Thyroid gland (tissue), 4 donors: ENCODE data around the gene ZDHHC18. TPM values are rescaled to one million over a fixed set of nuclear protein-coding genes. Genes with fewer than 3 reads are reported as not detected.
A peak's percentile ranks its signal among the peaks of the same experiment; 100 is the strongest.
"Not testable (repeated sequence)": the region's sequence is repeated elsewhere in the genome, so short reads cannot be mapped to it uniquely, and the experiment has no call there.

ENCODE experiments used
- DNase-seq, 2 donors: peaks; one replicate each; pipeline ENCODE4 v3.0.0-alpha.2; 2019
- H3K27ac ChIP-seq, 3 donors: fragments of 200-600 bp; sonication (generic); 1 replicate in 2 of 3; 2 replicates in 1 of 3; pipeline ENCODE4 v1.5.1; 2016 to 2019; ENCODE audit warnings: mild to moderate bottlenecking in 1 of 3, moderate library complexity in 1 of 3
- H3K27me3 ChIP-seq: fragments of 200-600 bp; sonication (generic); one replicate; pipeline ENCODE4 v1.5.1; 2019
- H3K36me3 ChIP-seq, 2 donors: fragments of 200-600 bp; sonication (generic); one replicate each; pipeline ENCODE4 v1.5.1; 2016 to 2019
- H3K4me1 ChIP-seq, 2 donors: fragments of 200-600 bp; sonication (generic); one replicate each; pipeline ENCODE4 v1.5.1; 2017 to 2019
- H3K4me3 ChIP-seq, 3 donors: fragments of 200-600 bp; sonication (generic); replicated peaks in 1 of 3; 1 replicate in 2 of 3; 2 replicates in 1 of 3; pipeline ENCODE4 v1.5.1; 2016; ENCODE audit warnings: mild to moderate bottlenecking in 1 of 3
- H3K9me3 ChIP-seq: fragments of 200-600 bp; sonication (generic); one replicate; pipeline ENCODE4 v1.5.1; 2017
- CTCF ChIP-seq, 6 experiments: fragments of 200-600 bp in 3 of 6; fragments of 450-650 bp in 3 of 6; sonication (generic) in 3 of 6; IDR thresholded peaks; one replicate each; pipeline ENCODE4 v1.5.1; 2016 to 2019; ENCODE audit warnings: antibody characterized with exemption in 6 of 6, mild to moderate bottlenecking in 2 of 6, inconsistent platforms in 1 of 6, moderate library complexity in 1 of 6
- POLR2A ChIP-seq, 2 donors: fragments of 450-650 bp; IDR thresholded peaks; one replicate each; pipeline ENCODE4 v1.6.1; 2017; ENCODE audit warnings: antibody characterized with exemption in 2 of 2, mild to moderate bottlenecking in 2 of 2, moderate library complexity in 1 of 2
- WGBS, 2 donors: methylation state at CpG; one replicate each; pipeline ENCODE4 v1.1.5; 2017; 5-methylcytosine and 5-hydroxymethylcytosine counted together
- intact Hi-C: fragments of 100-400 bp; cut with DNase I; formaldehyde crosslinking; loops from one replicate; pipeline ENCODE4 v1.15.1; 2023
- total RNA-seq, 4 donors: library from RNA; depleted of rRNA; stranded (reverse); fragments of >200 nt; gene quantifications; one replicate each; pipeline ENCODE4 v1.2.3, GENCODE V29; 2016

ZDHHC18 gene
- total RNA-seq, 4 donors from 2014 or later, result 11.4 to 33.1 (median 21.4) TPM

- WGBS, 2 donors, result 78 to 80% methylated on average over 33 to 35 of the region's 37 CpGs
- Histone ChIP-seq H3K27ac (peak within 1 kb of the TSS in 1 of 3 donors; percentile 81), H3K4me3 (no peak within 1 kb of the TSS), H3K4me1 (peaks cover 3 to 19% of the 10 kb centered on the region in 2 donors), H3K36me3 (no peaks in the 10 kb centered on the region), H3K9me3 (no peaks in the 10 kb centered on the region), H3K27me3 (no peaks in the 10 kb centered on the region)
- no peak for TF ChIP-seq CTCF (IDR thresholded peaks at IDR 0.05)
- TF ChIP-seq POLR2A (IDR thresholded peaks at IDR 0.05), result no peak
- peak in 1 of 2 donors; percentile 22 for DNase-seq
- intact Hi-C loops, result loop anchor here (10.0 kb wide), 1 partner anchor 58 kb away; no protein-coding TSS in a partner anchor
These were observed 36.5 kb downstream of the ZDHHC18 start, which contains the start of gene SFN for GRCh38 chr1:26862781-26863684. TSS of gene SFN (plus strand) at chr1:26863149. CDS start at chr1:26863213, 64 bp downstream.

GRCh38 chr1:26863685-26864077 is 37.2 kb downstream of the ZDHHC18 start:
- Histone ChIP-seq H3K27ac (peak overlapping the region in 1 of 3 donors; percentile 81), H3K9me3 (no peaks in the 10 kb centered on the region), H3K4me1 (peaks cover 3 to 19% of the 10 kb centered on the region in 2 donors), H3K36me3 (no peaks in the 10 kb centered on the region), H3K27me3 (no peaks in the 10 kb centered on the region), H3K4me3 (no peak overlapping the region)
- intact Hi-C loops, result loop anchor here (10.0 kb wide), 1 partner anchor 59 kb away; no protein-coding TSS in a partner anchor
- TF ChIP-seq POLR2A (IDR thresholded peaks at IDR 0.05), result no peak
- no peak for TF ChIP-seq CTCF (IDR thresholded peaks at IDR 0.05)
- 82 to 91% methylated on average over 8 to 9 of the region's 20 CpGs for WGBS, 2 donors
- no peak for DNase-seq

GRCh38 chr1:26864610-26865480 is 38.4 kb downstream of the ZDHHC18 start:
- peak overlapping the region; percentile 90 to 99 (median 96) for H3K27ac ChIP-seq

GRCh38 chr1:26873097-26873496 is 46.6 kb downstream of the ZDHHC18 start:
- H3K27ac ChIP-seq, DNase-seq, H3K36me3 ChIP-seq, H3K27me3 ChIP-seq, intact Hi-C loops, H3K4me3 ChIP-seq, H3K4me1 ChIP-seq, H3K9me3 ChIP-seq: not testable (repeated sequence)
- WGBS, 2 donors, result 84 to 91% methylated on average over 2 of the region's 2 CpGs

More at GRCh38 chr1:26864610-26865480, 38.4 kb downstream of the ZDHHC18 start:
- H3K4me3 ChIP-seq, result peak overlapping the region; percentile 0 to 43 (median 39)
- intact Hi-C loops, result loop anchor here (10.0 kb wide), 1 partner anchor 60 kb away; no protein-coding TSS in a partner anchor
- H3K36me3 ChIP-seq, result no peaks in the 10 kb centered on the region
- 1% methylated on average over 21 to 39 of the region's 75 CpGs for WGBS, 2 donors
- no peaks in the 10 kb centered on the region for H3K9me3 ChIP-seq
- no peak for TF ChIP-seq CTCF (IDR thresholded peaks at IDR 0.05)
- TF ChIP-seq POLR2A (IDR thresholded peaks at IDR 0.05), result peak; percentile 35 to 79
- peak; percentile 98 to 99 for DNase-seq
- H3K4me1 ChIP-seq, result peaks cover 3 to 19% of the 10 kb centered on the region in 2 donors
- H3K27me3 ChIP-seq, result no peaks in the 10 kb centered on the region

- intact Hi-C loops, result loop anchor here (5.0 kb wide), 1 partner anchor 273 kb away; no protein-coding TSS in a partner anchor
- no peaks in the 10 kb centered on the region for H3K4me1 ChIP-seq
- H3K4me3 ChIP-seq, result no peak overlapping the region
- 54 to 65% methylated on average over 4 of the region's 4 CpGs for whole genome bisulfite sequencing, 2 donors
- no peak overlapping the region for H3K27ac ChIP-seq
- peaks cover 4 to 21% of the 10 kb centered on the region in 2 donors for H3K36me3 ChIP-seq
- no peak for TF ChIP-seq POLR2A (IDR thresholded peaks at IDR 0.05)
- no peak for TF ChIP-seq CTCF (IDR thresholded peaks at IDR 0.05)
- no peak for DNase-seq
- no peaks in the 10 kb centered on the region for H3K9me3 ChIP-seq
- H3K27me3 ChIP-seq, result no peaks in the 10 kb centered on the region
These were observed 48.4 kb downstream of the ZDHHC18 start for GRCh38 chr1:26874896-26875295.
